B cell (primary cell): Measurements from ENCODE around the gene HPS3. TPM values are rescaled to one million over a fixed set of nuclear protein-coding genes. Genes with fewer than 3 reads are reported as not detected.

Source experiments
- ATAC-seq: fragments of 200-7000 bp; cut with Tn5 transposase; one replicate; pipeline ENCODE4 v1.10.0; 2021; ENCODE audit warnings: low read depth, mild to moderate bottlenecking, moderate number of reproducible peaks, moderate library complexity
- CTCF ChIA-PET: fragments of 350-600 bp; sonication (Branson Sonifier 250); formaldehyde crosslinking; loops from one replicate; lab custom pipeline; 2021; ENCODE audit warnings: antibody characterized with exemption, inconsistent platforms; lab: Charles Lee
- POLR2A ChIA-PET: fragments of 350-600 bp; sonication (Branson Sonifier 250); formaldehyde crosslinking; loops from one replicate; lab custom pipeline; 2021; ENCODE audit warnings: antibody characterized with exemption; lab: Charles Lee
- DNase-seq: peaks from one replicate; pipeline ENCODE4 v3.0.0; 2013
- H2AFZ ChIP-seq: 2 replicates; pipeline ENCODE4 v1.6.1; 2012; ENCODE audit warnings: mild to moderate bottlenecking, low read depth, low read length; ENCODE audit not compliant: insufficient read depth, poor library complexity, severe bottlenecking
- H3K27ac ChIP-seq, 2 donors: 1 replicate in 1 of 2; 2 replicates in 1 of 2; pipeline ENCODE4 v1.5.1; 2012 to 2013; ENCODE audit warnings: low read length in 2 of 2, mild to moderate bottlenecking in 2 of 2, moderate library complexity in 1 of 2
- H3K27me3 ChIP-seq, 4 experiments: fragments of 200-600 bp in 1 of 4; sonication (generic) in 1 of 4; replicated peaks in 1 of 4; 1 replicate in 2 of 4; 2 replicates in 2 of 4; pipeline versions ENCODE4 v1.6.1 to v1.7.0; 2013 to 2016; ENCODE audit warnings: low read length in 3 of 4, mild to moderate bottlenecking in 2 of 4, mixed read lengths in 1 of 4, moderate library complexity in 1 of 4; ENCODE audit not compliant: insufficient read depth in 4 of 4, control insufficient read depth in 3 of 4; ENCODE audit errors: control extremely low read depth in 1 of 4
- H3K36me3 ChIP-seq, 2 experiments: replicated peaks in 1 of 2; 1 replicate in 1 of 2; 2 replicates in 1 of 2; pipeline versions ENCODE4 v1.6.1 to v1.7.1; 2013; ENCODE audit warnings: low read length in 1 of 2; ENCODE audit not compliant: insufficient read depth in 2 of 2, control insufficient read depth in 1 of 2; ENCODE audit errors: control extremely low read depth in 1 of 2, extremely low read depth in 1 of 2
- H3K4me1 ChIP-seq, 2 donors: fragments of 200-600 bp in 1 of 2; sonication (generic) in 1 of 2; 1 replicate in 1 of 2; 2 replicates in 1 of 2; pipeline versions ENCODE4 v1.5.1 to v1.6.1; 2013 to 2017; ENCODE audit warnings: low read length in 2 of 2; ENCODE audit not compliant: control insufficient read depth in 2 of 2, insufficient read depth in 2 of 2
- H3K4me2 ChIP-seq: replicated peaks from 2 replicates; pipeline ENCODE3; 2012; ENCODE audit warnings: mild to moderate bottlenecking, low read depth, low read length; ENCODE audit not compliant: poor library complexity, severe bottlenecking
- H3K4me3 ChIP-seq, 5 experiments: fragments of 200-600 bp in 1 of 5; sonication (generic) in 1 of 5; 1 replicate in 3 of 5; 2 replicates in 2 of 5; pipeline versions ENCODE4 v1.5.1 to v1.7.0; 2011 to 2016; ENCODE audit warnings: low read length in 4 of 5, mild to moderate bottlenecking in 4 of 5, low read depth in 2 of 5, control low read depth in 1 of 5, moderate library complexity in 1 of 5; ENCODE audit not compliant: insufficient read depth in 1 of 5; ENCODE audit errors: control extremely low read depth in 1 of 5, extremely low read depth in 1 of 5
- H3K79me2 ChIP-seq: fragments of 200-600 bp; sonication (generic); one replicate; pipeline ENCODE4 v1.6.0; 2016; ENCODE audit warnings: low read length; ENCODE audit not compliant: control insufficient read depth, insufficient read depth
- H3K9ac ChIP-seq: fragments of 200-600 bp; sonication (generic); 2 replicates; pipeline ENCODE4 v1.6.1; 2017; ENCODE audit warnings: mild to moderate bottlenecking, low read length, moderate library complexity
- H3K9me3 ChIP-seq, 3 donors: one replicate each; pipeline versions ENCODE4 v1.6.1 to v1.7.1; 2013; ENCODE audit warnings: low read length in 2 of 3; ENCODE audit not compliant: control insufficient read depth in 2 of 3, insufficient read depth in 1 of 3; ENCODE audit errors: control extremely low read depth in 1 of 3
- H4K20me1 ChIP-seq: 2 replicates; pipeline ENCODE4 v1.6.0; 2012; ENCODE audit warnings: mild to moderate bottlenecking, low read length; ENCODE audit not compliant: insufficient read depth, control insufficient read depth, poor library complexity, severe bottlenecking
- H3K27ac Mint-ChIP-seq: one replicate; pipeline ENCODE4 v1.8.0; 2021; ENCODE audit warnings: mixed read lengths
- H3K27me3 Mint-ChIP-seq: one replicate; pipeline ENCODE4 v1.8.0; 2021; ENCODE audit warnings: mixed read lengths
- H3K4me1 Mint-ChIP-seq: one replicate; pipeline ENCODE4 v1.8.0; 2021; ENCODE audit warnings: mixed read lengths
- H3K4me3 Mint-ChIP-seq: one replicate; pipeline ENCODE4 v1.8.0; 2021; ENCODE audit warnings: mixed read lengths
- H3K9me3 Mint-ChIP-seq: one replicate; pipeline ENCODE4 v1.8.0; 2022; ENCODE audit warnings: mixed read lengths; ENCODE audit not compliant: insufficient read depth
- CTCF ChIP-seq: fragments of 200-600 bp; IDR thresholded peaks from one replicate; pipeline ENCODE4 v1.8.0; 2022; ENCODE audit warnings: antibody characterized with exemption, mild to moderate bottlenecking
- EZH2 ChIP-seq: IDR thresholded peaks from 2 replicates; pipeline ENCODE4 v1.6.1; 2012; ENCODE audit warnings: borderline replicate concordance, low read depth, mild to moderate bottlenecking, moderate library complexity, low read length; ENCODE audit not compliant: insufficient read depth, poor library complexity, severe bottlenecking
- WGBS: methylation state at CpG from one replicate; pipeline ENCODE4 v1.1.5; 2013; ENCODE audit warnings: missing lambda C conversion rate; ENCODE audit not compliant: insufficient coverage; 5-methylcytosine and 5-hydroxymethylcytosine counted together
- intact Hi-C: fragments of 100-400 bp; cut with micrococcal nuclease; formaldehyde crosslinking; loops from one replicate; pipeline ENCODE4 v1.10.0; 2022
- polyA plus RNA-seq: library from polyadenylated mRNA; depleted of rRNA; stranded (reverse); fragments of >200 nt; gene quantifications from 2 replicates; pipeline ENCODE4 v1.2.3, GENCODE V29; 2012
- total RNA-seq, 2 donors: library from RNA; stranded (reverse); fragments of 120-200 nt in 1 of 2; gene quantifications; 1 replicate in 1 of 2; 2 replicates in 1 of 2; pipeline versions ENCODE4 v1.2.3 to v1.2.4, GENCODE V29; 2013 to 2022

Gene HPS3
- total and polyA plus RNA-seq, 2 donors (not counting 1 experiment from before 2014, with no cell fraction given), result 28.9 to 48.1 TPM

GRCh38 chr3:149115114-149115513 is 14.3 kb upstream of the HPS3 start:
- H4K20me1 ChIP-seq, result no peaks in the 10 kb centered on the region
- peaks cover 0 to under 1% of the 10 kb centered on the region in 2 donors for H3K4me1 ChIP-seq
- ATAC-seq (no peak), DNase-seq (no peak)
- no peaks in the 10 kb centered on the region for H3K4me1 Mint-ChIP-seq
- no peak overlapping the region for H3K9ac ChIP-seq
- intact Hi-C loops, result no loop called here
- H3K27me3 ChIP-seq, result no peaks in the 10 kb centered on the region
- ChIA-PET POLR2A (no interaction called here), CTCF (interaction anchor here (0.5 to 9.3 kb wide), 2 partner anchors 99 to 158 kb away, joined by 3 to 299 read pairs; no protein-coding TSS in a partner anchor)
- TF ChIP-seq CTCF, result no peak
- TF ChIP-seq EZH2, result no peak
- no peaks in the 10 kb centered on the region for H3K9me3 Mint-ChIP-seq
- no peak overlapping the region for H3K4me3 Mint-ChIP-seq
- H3K4me3 ChIP-seq, result no peak overlapping the region
- no peak overlapping the region for H3K27ac ChIP-seq
- WGBS, result no CpG with 5 or more reads among the region's 5 CpGs
- H3K9me3 ChIP-seq, result peaks cover 0 to 2% (median 0%) of the 10 kb centered on the region in 3 donors
- H2AFZ ChIP-seq, result no peak overlapping the region
- H3K4me2 ChIP-seq, result no peak overlapping the region
- no peaks in the 10 kb centered on the region for H3K79me2 ChIP-seq
- no peaks in the 10 kb centered on the region for H3K27me3 Mint-ChIP-seq
- no peaks in the 10 kb centered on the region for H3K36me3 ChIP-seq
- H3K27ac Mint-ChIP-seq, result no peak overlapping the region

GRCh38 chr3:149118724-149119123 is 10.7 kb upstream of the HPS3 start:
- H3K27me3 Mint-ChIP-seq, result no peaks in the 10 kb centered on the region
- Histone ChIP-seq H3K36me3 (no peaks in the 10 kb centered on the region), H3K27ac (no peak overlapping the region), H3K79me2 (no peaks in the 10 kb centered on the region), H2AFZ (no peak overlapping the region), H3K9ac (no peak overlapping the region), H3K4me2 (no peak overlapping the region), H4K20me1 (no peaks in the 10 kb centered on the region), H3K9me3 (no peaks in the 10 kb centered on the region), H3K27me3 (no peaks in the 10 kb centered on the region), H3K4me1 (peaks cover 0 to 5% of the 10 kb centered on the region in 2 donors), H3K4me3 (no peak overlapping the region)
- intact Hi-C loops, result no loop called here
- CTCF ChIA-PET, result interaction anchor here (1.2 to 9.3 kb wide), 8 partner anchors 11 to 161 kb away, joined by 3 to 299 read pairs (median 28); partner anchors contain the start of gene HPS3
- TF ChIP-seq CTCF (no peak), EZH2 (no peak)
- H3K4me1 Mint-ChIP-seq, result peaks cover 4% of the 10 kb centered on the region
- ATAC-seq, result no peak
- no peak for DNase-seq
- WGBS, result 94% methylated on average over 9 of the region's 9 CpGs
- H3K9me3 Mint-ChIP-seq, result no peaks in the 10 kb centered on the region
- no peak overlapping the region for H3K4me3 Mint-ChIP-seq
- no peak overlapping the region for H3K27ac Mint-ChIP-seq
- POLR2A ChIA-PET, result no interaction called here
